ENCODE results near the gene OLFML2A.
"Not testable (repeated sequence)": the region's sequence is repeated elsewhere in the genome, so short reads cannot be mapped to it uniquely, and the experiment has no call there.

Gene OLFML2A

DNA sequence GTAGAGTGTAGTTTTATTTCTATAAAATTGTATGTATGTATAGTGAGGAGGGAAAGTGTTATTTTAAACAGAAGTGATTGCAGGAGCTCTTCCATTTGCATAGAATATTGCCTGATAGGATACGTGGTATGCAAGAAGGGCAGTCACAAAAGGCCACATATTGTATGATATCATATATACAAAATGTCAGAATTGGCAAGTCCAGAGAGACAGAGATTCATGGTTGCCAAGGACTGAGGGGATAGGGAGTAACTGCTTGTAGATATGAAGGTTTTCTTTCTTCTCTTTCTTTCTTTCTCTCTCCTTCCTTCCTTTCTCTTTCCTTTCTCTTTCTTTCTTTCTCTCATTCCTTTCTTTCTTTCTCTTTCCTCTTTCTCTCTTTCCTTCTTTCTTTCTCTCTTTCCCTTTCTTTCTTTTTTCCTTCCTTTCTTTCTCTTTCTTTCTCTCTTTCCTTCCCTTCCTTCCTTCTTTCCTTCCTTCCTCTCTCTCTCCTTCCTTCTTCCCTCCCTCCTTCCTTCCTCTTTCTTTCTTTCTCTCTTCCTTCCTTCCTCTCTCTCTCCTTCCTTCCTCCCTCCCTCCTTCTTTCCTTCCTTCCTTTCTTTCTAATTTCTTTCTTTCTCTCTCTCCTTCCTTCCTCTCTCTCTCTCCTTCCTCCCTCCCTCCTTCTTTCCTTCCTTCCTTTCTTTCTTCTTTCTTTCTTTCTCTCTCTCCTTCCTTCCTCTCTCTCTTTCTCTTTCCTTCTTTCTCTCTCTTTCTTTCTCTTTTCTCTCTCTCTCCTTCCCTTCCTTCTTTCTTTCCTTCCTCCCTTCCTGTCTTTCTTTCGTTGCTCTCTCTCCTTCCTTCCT lies 51.8 kb downstream of the OLFML2A start:
- DNase-seq (ENCODE audit: low read depth), result no peak

DNA sequence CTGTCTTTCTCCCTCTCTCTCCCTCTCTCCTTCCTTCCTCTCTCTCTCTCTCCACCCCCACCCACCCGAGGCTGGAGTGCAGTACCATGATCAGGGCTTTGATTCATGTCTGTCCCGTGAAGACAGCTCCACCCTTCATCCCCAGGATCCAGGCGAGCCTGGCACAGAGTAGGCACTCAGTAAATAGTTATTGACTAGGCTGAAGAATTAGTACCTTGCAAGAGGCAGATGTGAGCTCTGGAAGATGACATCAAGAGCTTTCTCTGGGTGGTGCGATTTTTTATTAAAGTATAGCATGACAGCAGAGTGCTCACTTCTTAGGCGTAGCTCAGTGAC lies 52.4 kb downstream of the OLFML2A start:
- DNase-seq (ENCODE audit: low read depth), result no peak

DNA sequence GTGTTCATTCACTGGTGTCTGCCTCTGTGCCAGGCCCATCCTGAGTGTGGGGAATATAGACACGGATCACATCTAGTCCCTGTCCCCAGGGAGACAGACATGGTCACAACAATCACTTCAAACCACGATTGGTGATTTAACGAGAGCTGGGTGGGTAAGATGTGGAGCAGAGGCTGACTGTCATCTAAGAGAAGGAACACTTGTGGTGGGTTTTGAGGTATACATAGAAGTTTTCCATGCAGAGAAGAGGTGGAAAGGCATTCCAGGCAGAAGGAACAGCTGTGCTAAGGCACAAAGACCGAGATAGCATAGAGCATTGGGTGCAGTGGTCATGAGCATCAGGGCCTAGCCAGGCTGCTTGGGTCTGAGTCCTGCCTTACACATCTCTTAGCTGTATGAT lies 53.7 kb downstream of the OLFML2A start:
- DNase-seq (ENCODE audit: low read depth), result no peak

DNA sequence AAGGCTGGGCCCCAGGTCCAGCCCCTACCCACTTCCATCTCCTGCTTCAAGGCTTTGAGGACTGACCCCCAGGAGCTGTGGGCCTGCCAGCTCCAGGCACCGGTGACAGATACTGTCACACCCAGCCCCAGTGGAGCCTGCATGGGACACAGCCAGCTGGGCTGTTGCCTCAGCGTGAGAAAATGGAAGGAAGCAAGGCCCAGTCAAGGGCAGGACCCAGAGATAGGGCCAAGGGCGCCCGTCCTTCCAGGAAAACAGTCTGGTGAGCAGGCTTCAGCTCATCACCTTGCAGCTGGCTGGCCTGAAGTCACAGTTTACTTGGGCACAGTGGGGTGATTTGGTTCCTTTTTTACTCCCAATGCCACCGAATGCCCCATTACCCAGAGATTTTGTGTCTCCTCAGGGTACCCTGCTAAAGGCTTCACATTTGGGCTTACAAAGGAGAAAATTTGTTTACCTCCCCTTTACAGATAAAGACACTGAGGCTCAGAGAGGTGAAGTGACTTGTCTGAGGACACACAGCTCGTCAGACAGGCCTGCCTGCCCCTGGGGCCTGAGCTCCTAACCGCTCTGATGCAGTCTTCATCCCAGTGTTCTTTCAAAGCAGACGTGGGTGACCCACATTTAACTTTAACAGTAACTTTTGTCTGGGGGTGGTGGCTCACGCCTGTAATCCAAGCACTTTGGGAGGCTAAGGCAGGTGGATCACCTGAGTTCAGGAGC lies 54.9 kb downstream of the OLFML2A start:
- DNase-seq (ENCODE audit: low read depth), result no peak

DNA sequence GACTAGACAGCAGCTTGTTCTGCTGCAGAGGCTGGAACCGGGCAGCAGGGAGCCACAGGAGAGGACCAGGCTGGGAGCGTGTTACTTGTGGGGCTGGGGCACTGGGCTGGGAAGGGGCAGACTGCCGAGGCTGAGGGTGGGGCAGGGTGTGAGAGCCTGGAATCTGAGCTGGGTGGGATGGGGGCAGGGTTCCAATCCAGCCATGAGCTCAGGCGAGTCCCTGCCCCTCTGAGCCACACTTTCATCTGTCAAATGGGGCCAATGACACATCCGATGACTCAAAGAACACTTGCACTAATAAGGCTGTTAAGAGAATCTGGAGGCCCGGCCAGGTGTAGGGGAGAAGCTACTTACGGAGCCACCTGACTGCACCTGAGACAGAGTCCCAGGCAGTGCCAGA lies 57.7 kb downstream of the OLFML2A start:
- no peak for DNase-seq (ENCODE audit: low read depth)

DNA sequence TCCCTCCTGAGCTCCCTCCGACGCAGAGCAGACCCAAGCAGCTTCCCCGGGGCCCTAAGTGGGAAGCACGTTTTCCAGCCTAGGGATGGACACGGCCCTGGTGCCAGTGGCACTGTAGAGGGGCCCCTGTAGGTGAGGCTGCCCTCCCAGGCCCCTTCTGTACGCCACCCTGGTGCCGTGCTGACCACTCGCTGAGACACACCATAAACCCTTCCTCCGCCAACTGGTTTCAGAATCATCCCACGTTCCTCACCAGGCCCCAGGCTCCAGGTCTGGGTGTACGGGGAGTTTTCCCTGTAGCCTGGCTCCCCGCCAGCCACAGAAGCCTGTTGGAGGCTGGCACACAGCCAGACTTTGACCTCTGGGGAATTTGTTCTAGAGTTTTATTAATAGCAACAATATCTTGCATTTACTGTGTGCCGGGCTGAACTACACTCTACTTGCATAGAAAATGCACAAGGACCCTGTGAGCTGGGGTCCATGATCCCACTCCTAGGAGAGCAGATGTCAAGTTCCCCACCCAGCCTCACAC lies 58.2 kb downstream of the OLFML2A start:
- no peak for DNase-seq (ENCODE audit: low read depth)

DNA sequence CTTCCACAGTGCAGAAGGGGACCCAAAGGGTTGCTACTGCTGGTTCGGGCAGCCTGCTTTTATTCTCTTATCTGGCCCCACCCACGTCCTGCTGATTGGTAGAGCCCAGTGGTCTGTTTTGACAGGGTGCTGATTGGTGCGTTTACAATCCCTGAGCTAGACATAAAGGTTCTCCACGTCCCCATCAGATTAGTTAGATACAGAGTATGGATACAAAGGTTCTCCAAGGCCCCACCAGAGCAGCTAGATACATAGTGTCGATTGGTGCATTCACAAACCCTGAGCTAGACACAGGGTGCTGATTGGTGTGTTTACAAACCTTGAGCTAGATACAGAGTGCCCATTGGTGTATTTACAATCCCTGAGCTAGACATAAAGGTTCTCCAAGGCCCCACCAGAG lies 61.2 kb downstream of the OLFML2A start:
- DNase-seq (ENCODE audit: low read depth), result not testable (repeated sequence)

DNA sequence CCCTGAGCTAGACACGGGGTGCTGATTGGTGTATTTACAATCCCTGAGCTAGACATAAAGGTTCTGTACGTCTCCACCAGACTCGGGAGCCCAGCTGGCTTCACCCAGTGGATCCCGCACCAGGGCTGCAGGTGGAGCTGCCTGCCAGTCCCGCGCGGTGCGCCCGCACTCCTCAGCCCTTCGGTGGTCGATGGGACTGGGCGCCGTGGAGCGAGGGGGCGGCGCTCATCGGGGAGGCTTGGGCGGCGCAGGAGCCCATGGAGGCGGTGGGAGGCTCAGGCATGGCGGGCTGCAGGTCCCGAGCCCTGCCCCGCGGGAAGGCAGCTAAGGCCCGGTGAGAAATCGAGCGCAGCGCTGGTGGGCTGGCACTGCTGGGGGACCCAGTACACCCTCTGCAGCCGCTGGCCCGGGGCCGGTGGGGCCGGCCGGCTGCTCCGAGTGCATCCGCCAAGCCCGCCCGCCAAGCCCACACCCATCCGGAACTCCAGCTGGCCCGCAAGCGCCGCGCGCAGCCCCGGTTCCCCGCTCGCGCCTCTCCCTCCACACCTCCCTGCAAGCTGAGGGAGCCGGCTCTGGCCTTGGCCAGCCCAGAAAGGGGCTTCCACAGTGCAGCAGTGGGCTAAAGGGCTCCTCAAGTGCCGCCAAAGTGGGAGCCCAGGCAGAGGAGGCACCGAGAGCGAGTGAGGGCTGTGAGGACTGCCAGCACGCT lies 61.8 kb downstream of the OLFML2A start:
- DNase-seq (ENCODE audit: low read depth), result not testable (repeated sequence)

DNA sequence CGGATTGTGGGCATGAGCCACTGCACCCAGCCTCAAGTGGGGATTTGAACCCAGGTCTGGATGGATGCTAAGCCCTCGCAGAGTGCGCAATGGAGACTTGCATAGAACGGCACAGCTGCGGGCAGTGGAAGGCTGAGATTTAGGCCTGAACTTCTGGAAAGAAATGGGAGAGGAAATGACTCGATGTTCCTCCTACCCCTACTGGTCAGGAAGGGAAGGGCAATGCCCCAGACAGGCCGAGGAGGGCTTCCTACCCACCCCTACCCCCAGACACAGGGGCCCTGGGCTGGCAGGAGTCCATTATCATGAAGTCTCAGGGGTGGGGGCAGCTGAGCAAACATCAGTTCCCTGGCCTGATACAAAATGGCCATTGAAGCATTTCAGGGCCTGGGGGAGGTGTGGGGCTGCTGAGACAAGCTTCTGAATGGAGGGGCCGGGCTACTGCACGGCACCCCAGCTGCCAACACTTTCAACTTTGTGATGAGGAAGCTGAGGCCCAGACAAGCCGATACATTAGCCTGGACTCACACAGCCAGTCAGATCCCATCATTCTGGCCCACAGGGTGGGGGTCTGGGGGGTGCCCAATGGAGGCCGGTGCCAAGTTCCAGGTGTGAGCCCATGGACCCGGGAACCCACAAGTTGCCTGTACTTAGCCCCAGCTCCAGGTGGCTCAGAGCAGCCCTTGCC lies 62.8 kb downstream of the OLFML2A start:
- DNase-seq (ENCODE audit: low read depth), result no peak

DNA sequence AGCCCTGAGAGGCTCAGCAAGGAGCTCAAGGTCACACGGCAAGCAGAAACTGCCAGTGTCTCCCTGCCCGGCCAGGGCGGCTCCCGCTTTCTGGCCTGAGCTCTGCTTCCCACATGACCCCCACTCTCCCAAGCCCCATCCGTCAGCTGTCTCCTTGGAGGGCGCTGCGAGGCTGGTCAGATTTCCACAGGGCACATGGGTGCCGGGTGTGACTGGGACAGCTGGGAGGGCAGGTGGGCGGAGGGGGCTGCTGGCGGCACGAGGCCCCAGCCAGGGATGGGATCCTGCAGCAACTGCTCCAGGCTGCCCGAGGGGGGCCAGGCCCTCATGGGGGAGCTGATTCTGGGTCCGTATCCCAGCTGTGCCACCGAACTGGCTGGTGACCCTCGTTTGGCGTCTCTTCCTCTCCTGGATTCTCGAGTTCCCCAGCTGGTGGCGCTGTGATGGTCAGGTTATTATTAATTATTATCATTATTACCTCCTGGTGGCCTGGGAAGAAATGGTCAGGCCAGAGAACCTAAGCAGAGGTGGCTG lies 63.4 kb downstream of the OLFML2A start:
- no peak for DNase-seq (ENCODE audit: low read depth)

DNA sequence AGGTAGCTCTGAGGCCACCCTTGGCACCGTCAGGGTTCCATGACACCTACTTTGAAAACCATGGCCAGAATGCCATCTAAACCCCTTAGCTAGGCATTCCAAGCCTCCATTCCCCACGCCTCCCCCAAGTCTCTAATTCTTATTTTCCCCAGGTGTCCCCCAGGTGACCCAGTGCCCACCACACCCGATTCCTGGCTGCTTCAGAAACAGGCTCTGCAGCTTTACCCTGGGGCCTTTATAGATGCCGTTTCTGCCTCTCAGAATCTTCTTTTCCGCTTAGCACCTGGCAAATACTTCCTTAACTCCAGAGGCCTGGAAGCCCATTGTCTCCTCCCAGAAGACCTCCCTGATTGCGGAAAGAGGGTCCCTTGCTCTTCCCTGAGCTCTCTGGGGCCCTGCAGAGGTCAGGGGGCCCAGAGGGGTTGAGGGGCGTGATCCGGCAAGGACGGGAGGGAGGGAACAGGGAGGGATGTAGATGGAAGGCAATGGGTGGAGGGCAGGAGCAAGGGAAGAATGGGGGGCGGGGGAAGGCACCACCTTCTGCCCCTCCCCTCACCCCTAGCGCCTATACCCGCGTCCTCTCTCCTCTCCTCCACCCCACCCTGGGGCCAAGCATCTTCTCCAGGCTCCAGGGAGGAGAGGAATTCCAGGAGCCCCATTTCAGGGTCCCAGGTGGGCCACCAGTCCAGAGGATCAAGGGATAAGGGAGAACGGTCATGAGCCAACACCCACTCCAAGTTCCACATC lies 64.3 kb downstream of the OLFML2A start:
- DNase-seq (ENCODE audit: low read depth), result no peak

DNA sequence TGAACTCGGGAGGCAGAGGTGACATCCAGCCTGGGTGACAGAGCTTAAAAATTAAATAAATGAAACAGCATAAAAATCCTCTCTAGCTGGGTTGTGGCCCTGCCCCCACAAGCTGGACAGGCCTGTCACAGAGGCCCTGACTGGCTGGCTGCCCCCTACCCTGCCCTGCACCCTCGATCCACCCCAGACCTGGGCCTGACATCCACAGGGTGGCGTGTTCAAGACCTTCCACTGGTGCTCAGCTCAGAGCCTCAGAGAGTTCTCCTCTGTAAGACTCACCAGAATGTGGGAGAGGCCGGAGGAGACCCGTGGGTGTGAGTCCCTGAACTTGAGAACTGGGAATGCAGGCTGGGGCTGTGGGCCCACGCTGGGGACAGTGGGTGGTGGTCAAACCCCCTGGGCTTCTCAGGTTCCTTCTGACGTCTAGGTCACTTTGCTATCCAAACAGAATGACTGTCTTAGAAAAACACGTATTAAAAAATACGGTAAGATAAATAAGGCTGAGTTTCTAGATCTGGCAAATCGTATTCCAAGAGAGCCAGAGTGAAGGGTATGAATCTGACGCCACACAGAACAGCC lies 66.6 kb downstream of the OLFML2A start:
- no peak for DNase-seq (ENCODE audit: low read depth)

DNA sequence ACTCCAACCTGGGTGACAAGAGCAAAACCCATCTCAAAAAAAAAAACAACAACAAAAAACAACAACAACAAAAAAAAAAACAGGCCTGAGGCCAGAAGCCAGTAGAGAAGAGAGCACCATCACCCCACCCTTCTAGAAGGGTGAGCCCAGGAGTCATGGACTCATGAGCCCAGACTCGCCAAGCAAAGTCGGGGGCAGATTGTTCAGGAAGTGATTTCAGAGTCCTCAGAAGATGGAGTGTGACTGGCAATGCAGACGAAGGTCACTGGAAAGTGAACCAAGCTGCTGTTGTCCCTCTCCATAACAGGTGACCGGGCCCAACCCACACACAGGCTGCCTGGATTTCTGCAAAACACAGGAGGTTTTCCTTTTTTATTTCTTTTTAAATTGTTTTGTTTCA lies 67.4 kb downstream of the OLFML2A start:
- no peak for DNase-seq (ENCODE audit: low read depth)

DNA sequence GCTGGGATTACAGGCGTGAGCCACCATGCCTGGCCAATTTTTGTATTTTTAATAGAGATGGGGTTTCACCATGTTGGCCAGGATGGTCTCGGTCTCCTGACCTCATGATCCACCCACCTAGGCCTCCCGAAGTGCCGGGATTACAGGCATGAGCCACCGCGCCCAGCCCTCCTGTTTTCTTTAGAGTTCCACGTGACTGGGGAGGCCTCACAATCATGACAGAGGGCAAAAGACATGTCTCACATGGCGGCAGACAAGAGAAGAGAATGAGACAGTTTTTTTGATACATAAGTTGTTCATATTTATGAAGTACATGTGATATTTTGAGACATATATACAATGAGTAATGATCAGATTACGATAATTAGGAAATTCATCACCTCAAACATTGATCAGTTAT lies 69.5 kb downstream of the OLFML2A start:
- DNase-seq (ENCODE audit: low read depth), result not testable (repeated sequence)

DNA sequence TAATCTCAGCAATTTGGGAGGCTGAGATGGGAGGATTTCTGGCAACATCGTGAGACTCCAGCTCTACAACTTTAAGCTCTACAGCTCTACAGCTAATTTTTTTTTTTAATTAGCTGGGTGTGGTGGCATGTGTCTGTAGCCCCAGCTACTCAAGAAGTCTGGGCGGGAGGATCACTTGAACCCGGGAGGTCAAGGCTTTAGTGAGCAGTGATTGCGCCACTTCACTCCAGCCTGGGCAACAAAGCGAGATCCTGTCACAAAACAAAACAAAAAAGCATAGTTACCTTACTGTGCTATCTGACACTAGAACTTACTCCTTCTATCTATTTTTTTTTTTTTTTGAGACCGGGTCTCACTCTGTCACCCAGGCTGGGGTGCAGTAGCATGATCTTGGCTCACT lies 70.0 kb downstream of the OLFML2A start:
- no peak for DNase-seq (ENCODE audit: low read depth)

DNA sequence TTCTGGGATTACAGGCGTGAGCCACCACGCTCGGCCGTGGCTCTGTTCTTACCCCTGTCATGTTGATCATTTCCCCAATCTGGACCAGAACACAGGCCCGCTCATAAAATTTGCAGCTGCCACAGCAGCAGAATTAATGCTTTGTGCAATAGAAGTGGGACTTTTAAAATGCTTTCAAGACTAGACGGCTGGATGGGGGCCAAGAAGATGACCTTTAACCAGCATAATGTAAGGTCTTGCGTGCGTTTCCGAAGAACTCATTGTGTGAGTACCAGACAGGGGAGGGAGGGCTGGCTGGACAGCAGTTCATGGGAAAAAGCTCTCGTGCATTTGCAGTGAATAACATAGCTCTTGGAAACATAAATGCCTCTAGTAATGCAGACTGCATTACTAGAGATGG lies 72.9 kb downstream of the OLFML2A start:
- no peak for DNase-seq (ENCODE audit: low read depth)

DNA sequence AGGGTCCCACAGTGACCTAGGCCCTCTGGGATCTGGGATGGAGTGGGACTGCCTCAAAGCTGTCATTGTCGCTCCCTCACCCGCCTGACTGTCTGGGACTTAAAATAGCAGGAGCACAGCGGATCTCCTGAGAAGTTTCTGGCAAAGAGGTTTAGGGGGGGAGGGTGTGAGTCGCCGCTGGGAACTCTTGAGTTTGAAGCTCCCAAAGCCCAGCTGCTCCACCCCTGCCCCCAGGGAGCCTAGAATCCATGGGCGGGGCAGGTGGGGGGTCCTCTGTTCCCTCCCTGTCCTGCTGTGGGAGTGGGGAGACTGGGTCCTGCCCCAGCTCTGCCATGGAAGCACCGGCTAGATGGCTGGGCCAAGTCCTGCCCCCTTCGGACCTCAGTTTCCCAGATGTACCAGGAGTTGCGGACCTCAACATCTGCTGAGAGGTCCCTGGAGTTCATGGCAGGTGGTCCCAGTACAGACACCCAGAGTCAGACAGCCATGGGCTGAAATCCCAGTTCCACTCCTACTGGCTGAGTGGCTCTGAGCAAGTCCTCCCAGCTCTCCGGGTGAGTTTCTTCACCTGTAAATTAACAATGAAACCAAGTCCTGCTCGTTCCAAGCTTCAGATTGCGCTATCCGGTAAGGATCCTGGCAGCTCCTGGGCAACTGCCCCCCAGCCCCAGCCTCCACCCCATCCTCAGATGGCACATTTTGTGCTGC lies 75.3 kb downstream of the OLFML2A start:
- DNase-seq (ENCODE audit: low read depth), result no peak

DNA sequence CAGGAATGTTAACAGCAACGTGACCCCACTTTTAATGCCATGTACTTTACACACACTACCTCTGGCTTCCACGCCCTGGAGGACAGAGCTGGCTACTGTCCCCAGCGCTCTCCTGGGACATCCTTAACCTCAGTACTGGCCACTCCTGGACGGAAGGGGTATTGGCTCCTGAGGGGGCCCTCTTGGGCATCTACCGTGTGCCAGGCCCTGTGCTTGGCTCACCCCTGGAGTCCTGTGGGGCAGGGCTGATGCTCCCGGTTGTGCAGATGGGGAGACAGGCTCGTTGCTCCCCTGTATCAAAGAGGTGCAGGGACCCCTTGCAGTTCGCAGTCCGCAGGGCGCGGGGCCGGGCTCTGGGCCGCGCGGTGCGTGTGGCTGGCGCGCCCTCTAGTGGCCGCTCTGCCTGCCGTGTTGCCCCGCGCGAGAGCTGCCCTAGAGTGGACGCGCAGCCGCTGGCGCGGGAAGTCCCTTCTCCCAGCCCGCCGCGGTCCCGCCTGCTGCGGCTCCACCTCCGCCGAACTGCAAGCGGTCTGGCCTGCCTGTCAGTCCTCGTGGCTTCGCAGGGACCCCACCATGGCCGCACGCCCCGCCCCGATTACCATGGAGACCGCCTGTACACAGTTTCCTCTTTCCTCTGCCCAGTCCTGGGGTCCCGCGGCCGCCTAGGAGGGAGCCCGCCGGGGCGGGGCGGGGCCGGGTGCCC lies 76.0 kb downstream of the OLFML2A start, which contains the start of gene WDR38:
TSS of gene WDR38 (plus strand) at position 632 of the 703 bp plus-strand sequence. CDS start 72 bp downstream, outside the sequence.
- DNase-seq (ENCODE audit: low read depth), result peak; percentile 80

DNA sequence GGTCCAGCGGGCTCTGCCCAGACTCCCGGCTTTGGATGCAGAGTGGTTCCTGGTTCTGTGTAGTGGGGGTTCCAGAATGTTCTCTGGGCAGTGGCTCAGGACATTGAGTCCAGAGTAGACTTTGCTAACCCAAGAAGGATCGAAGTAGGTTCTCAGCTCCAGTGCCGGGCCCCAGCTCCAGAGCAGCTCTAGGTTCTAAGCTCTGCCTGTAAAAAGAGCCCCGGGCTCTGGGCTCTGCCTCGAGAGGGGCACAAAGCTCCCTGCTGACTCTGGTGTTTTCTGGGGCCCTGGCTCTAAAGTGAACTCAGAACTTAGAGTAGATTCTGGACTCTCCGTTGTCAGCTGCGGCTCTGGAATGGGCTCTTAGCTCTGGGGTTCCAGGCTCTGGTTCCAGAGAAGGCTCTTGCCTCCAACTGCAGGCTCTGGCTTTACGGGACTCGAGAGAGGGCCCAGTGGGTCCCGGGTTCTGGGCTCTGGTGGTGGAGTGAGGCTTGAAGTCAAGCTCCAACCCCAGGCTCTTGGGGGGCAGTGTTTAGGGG lies 76.7 kb downstream of the OLFML2A start:
- no peak for DNase-seq (ENCODE audit: low read depth)
